GM10248 (cell line): ENCODE measurements around the gene DNAJA3.

Experiments used
- CTCF ChIA-PET: fragments of 300-600 bp; sonication (Branson Sonifier 250); formaldehyde crosslinking; extraction: SDS; loops from one replicate; lab custom pipeline; 2021; ENCODE audit warnings: antibody characterized with exemption; lab: Yijun Ruan, JAX
- POLR2A ChIA-PET: fragments of 350-650 bp; sonication (Branson Sonifier 250); formaldehyde crosslinking; extraction: SDS; loops from one replicate; lab custom pipeline; 2020; ENCODE audit warnings: antibody characterized with exemption; lab: Yijun Ruan, JAX
- DNase-seq: peaks from one replicate; pipeline ENCODE4 v3.0.0; 2012; ENCODE audit errors: extremely low spot score
- TF ChIP-seq, protein P1 (sequence below): IDR thresholded peaks from 2 replicates; pipeline ENCODE4 v1.5.1; 2012; ENCODE audit warnings: mild to moderate bottlenecking, low read depth; ENCODE audit errors: extremely low read depth, missing control alignments, control extremely low read depth

The DNAJA3 gene

DNA sequence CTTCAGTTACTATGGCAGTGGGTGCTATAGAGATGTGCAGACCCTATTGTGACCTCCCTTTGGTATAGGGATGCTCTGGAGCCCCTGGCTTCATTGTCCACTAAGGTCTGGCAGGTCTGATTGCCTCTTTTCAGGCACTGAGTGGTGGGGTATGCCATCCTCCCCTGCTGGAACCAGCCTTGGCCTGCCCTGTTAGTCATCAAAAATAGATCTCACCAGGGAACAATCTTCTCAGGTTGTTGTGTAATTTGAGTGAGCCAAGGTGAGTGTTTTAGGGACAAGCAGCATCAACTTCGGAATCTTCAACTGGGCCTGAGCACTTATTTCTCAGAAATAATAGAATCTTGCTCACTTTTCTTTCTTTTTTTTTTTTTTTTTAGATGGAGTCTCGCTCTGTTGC, 70.1 kb downstream of the DNAJA3 start:
- POLR2A ChIA-PET = no interaction called here
- DNase-seq = no peak
- CTCF ChIA-PET = interaction anchor here (1.9 to 2.0 kb wide), 2 partner anchors 11 to 12 kb away, joined by 6 to 7 read pairs; no protein-coding TSS in a partner anchor

DNA sequence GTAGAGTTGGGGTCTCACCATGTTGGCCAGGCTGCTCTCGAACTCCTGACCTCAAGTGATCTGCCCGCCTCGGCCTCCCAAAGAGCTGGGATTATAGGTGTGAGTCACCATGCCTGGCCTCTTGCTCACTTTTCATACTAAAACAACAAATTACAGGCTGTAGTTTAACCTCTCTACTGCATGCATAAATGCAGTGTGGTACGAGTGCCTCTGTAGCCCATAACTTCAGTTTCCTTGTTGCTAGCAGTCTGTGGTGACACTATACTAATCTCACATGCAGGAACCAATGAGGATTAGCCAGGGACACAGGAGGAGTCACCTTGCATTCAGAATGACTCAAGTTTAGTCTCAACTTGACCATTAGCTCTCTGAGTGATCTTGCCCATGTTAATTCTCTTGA, 70.6 kb downstream of the DNAJA3 start:
- CTCF ChIA-PET = interaction anchor here (0.9 to 2.0 kb wide), 4 partner anchors 10 to 18 kb away, joined by 3 to 6 read pairs (median 3); no protein-coding TSS in a partner anchor

More for the DNA sequence above, 70.1 kb downstream of the DNAJA3 start:
- TF ChIP-seq, protein P1, sequence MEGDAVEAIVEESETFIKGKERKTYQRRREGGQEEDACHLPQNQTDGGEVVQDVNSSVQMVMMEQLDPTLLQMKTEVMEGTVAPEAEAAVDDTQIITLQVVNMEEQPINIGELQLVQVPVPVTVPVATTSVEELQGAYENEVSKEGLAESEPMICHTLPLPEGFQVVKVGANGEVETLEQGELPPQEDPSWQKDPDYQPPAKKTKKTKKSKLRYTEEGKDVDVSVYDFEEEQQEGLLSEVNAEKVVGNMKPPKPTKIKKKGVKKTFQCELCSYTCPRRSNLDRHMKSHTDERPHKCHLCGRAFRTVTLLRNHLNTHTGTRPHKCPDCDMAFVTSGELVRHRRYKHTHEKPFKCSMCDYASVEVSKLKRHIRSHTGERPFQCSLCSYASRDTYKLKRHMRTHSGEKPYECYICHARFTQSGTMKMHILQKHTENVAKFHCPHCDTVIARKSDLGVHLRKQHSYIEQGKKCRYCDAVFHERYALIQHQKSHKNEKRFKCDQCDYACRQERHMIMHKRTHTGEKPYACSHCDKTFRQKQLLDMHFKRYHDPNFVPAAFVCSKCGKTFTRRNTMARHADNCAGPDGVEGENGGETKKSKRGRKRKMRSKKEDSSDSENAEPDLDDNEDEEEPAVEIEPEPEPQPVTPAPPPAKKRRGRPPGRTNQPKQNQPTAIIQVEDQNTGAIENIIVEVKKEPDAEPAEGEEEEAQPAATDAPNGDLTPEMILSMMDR = no peak

DNA sequence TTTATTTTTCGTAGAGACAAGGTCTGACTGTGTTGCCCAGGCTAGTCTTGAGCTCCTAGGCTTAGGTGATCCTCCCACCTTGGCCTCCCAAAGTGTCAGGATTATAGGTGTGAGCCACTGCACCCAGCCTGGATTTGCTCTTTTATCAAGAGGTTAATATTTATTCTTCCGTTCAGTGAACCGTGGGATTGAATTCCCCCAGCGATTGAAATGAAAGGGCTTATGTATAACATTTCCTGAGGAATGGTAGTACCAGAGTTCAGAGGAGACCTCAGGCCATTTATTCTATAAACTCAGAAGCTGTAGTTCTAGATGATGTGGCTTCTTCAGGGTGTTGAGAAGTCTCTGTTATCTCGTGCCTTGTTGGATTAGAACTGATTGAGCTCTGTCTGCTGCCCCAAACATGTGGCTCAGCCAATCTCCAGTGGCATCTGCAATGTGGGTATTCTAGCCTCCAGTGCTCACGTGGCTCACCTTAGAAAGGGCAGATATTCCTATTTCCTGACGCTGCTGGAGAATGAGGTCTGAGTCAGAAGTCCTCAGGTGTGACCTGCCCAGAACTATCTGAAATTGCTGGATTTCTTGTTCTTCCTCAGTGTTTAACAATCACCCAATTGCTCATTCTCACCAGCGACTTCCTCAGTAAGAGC, 73.0 kb downstream of the DNAJA3 start:
- ChIA-PET CTCF (interaction anchor here (1.0 to 1.9 kb wide), 6 partner anchors 9 to 87 kb away, joined by 3 to 9 read pairs (median 4); partner anchors contain the start of gene HMOX2), POLR2A (no interaction called here)
- TF ChIP-seq, protein P1 = no peak
- no peak for DNase-seq

More for the DNA sequence above, 70.6 kb downstream of the DNAJA3 start:
- POLR2A ChIA-PET = interaction anchor here (0.6 to 0.7 kb wide), 2 partner anchors 60 to 129 kb away, joined by 3 to 6 read pairs; no protein-coding TSS in a partner anchor
- TF ChIP-seq, protein P1 = no peak
- DNase-seq = no peak

DNA sequence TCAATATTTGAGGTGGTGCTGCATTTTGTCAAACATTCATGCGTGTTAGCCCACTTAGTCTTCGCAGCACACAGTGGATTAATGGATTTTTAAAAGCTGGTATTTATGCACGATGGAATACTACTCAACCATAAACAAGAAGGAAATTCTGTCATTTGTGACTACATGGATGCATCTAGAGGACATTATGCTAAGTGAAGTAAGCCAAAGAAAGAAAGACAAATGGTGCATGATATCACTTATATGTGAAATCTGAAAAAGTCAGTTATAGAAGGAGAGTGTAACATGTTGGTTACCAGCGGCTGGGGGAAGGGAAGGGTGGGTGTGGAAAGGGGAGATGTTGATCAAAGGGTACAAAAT, 73.5 kb downstream of the DNAJA3 start:
- ChIA-PET POLR2A (no interaction called here), CTCF (interaction anchor here (1.0 to 2.7 kb wide), 8 partner anchors 8 to 87 kb away, joined by 3 to 11 read pairs (median 4); partner anchors contain the start of gene HMOX2)
- TF ChIP-seq, protein P1 = no peak
- DNase-seq = no peak

DNA sequence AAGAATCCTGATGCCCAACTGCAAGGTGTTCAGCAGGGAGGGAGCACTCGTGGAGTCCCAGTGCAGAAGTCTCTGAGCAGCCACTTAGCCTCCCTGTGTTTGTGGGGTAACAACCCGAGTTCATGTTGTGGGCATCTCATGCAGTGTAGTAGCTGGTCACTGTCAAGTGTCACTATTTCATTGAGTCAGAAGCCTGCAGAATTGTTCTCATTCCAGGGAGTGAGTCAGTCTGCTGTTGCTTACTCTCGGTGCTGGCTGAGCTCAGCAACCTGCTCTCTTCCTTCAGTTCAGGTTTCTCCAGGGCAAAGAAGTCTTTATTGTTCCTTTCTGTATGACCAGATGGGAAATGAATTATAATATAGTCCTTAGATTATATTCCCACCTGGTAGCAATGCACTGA, 74.6 kb downstream of the DNAJA3 start:
- CTCF ChIA-PET = interaction anchor here (0.9 to 2.7 kb wide), 12 partner anchors 13 to 456 kb away, joined by 3 to 11 read pairs (median 4); partner anchors contain the start of gene HMOX2

DNA sequence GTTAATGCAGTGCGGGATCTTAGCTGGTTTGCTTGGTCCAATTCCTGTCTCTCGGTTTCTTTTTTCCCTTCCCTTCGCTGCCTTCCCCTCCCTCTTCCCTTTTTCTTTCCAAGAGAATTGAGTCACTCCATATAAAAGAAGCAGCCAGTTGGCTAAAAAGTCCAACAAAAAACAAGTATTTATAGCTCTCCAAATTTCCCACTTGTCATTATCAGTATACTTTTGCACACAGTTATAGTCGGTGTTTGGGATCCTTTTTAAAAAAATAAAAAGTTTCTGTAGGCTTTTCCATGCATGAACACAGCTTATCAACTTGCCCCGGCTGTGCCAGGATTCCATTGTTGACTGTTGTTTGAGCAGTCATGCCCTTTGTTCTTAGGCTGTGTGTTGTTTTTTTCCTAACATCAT, 75.4 kb downstream of the DNAJA3 start:
- DNase-seq = no peak
- TF ChIP-seq, protein P1 = no peak
- POLR2A ChIA-PET = interaction anchor here (0.6 kb wide), 2 partner anchors 54 to 130 kb away, joined by 3 to 4 read pairs; no protein-coding TSS in a partner anchor
- CTCF ChIA-PET = interaction anchor here (0.9 to 2.7 kb wide), 10 partner anchors 14 to 115 kb away, joined by 3 to 11 read pairs (median 4); partner anchors contain the start of gene HMOX2

More for the DNA sequence above, 74.6 kb downstream of the DNAJA3 start:
- no peak for DNase-seq
- POLR2A ChIA-PET = interaction anchor here (0.6 kb wide), 1 partner anchor 53 kb away, joined by 3 read pairs; no protein-coding TSS in a partner anchor
- TF ChIP-seq, protein P1 = no peak
